NCI-H128 (cell line): ENCODE measurements around the gene CD81.

ENCODE experiments used
- DNase-seq: peaks from one replicate; lab custom pipeline; 2025; ENCODE audit not compliant: unreplicated experiment; lab: John Stamatoyannopoulos, UW

The CD81 gene

GRCh38 chr11:2375341-2375853 lies 1.7 kb upstream of the CD81 start:
- DNase-seq = no peak

- DNase-seq = no peak
Observed at GRCh38 chr11:2375964-2376551, 1.1 kb upstream of the CD81 start.

GRCh38 chr11:2377511-2378443 lies 667 bp downstream of the CD81 start:
- no peak for DNase-seq

- no peak for DNase-seq
Observed at GRCh38 chr11:2378527-2379210, 1.6 kb downstream of the CD81 start.

GRCh38 chr11:2379466-2380174 lies 2.5 kb downstream of the CD81 start:
- no peak for DNase-seq

- DNase-seq = no peak
Observed at GRCh38 chr11:2380396-2380795, 3.3 kb downstream of the CD81 start.

- DNase-seq = no peak
Observed at GRCh38 chr11:2380807-2381350, 3.8 kb downstream of the CD81 start.

- DNase-seq = no peak
Observed at GRCh38 chr11:2381494-2382128, 4.5 kb downstream of the CD81 start.

- DNase-seq = no peak
Observed at GRCh38 chr11:2382129-2382517, 5.0 kb downstream of the CD81 start.

- no peak for DNase-seq
Observed at GRCh38 chr11:2382936-2383851, 6.1 kb downstream of the CD81 start.

- DNase-seq = no peak
Observed at GRCh38 chr11:2383852-2384804, 7.0 kb downstream of the CD81 start.

GRCh38 chr11:2385156-2386151 lies 8.3 kb downstream of the CD81 start:
- DNase-seq = no peak

- no peak for DNase-seq
Observed at GRCh38 chr11:2386591-2386990, 9.5 kb downstream of the CD81 start.

GRCh38 chr11:2387266-2387987 lies 10.3 kb downstream of the CD81 start:
- no peak for DNase-seq

GRCh38 chr11:2388431-2389376 lies 11.6 kb downstream of the CD81 start:
- no peak for DNase-seq
